WTC11 (cell line): ENCODE results near the gene GPX6. TPM values are rescaled to one million over a fixed set of nuclear protein-coding genes. Genes with fewer than 3 reads are reported as not detected.

Experiments used
- ATAC-seq: fragments of 200-7000 bp; cut with Tn5 transposase; 2 replicates; pipeline ENCODE4 v1.10.0; 2021; ENCODE audit warnings: mild to moderate bottlenecking, moderate library complexity
- CTCF ChIA-PET: fragments of 300-600 bp; sonication (Branson Sonifier 250); formaldehyde crosslinking; loops from one replicate; lab custom pipeline; 2021; ENCODE audit warnings: antibody characterized with exemption; lab: Charles Lee
- POLR2A ChIA-PET: fragments of 350-600 bp; sonication (Branson Sonifier 250); formaldehyde crosslinking; loops from one replicate; lab custom pipeline; 2021; ENCODE audit warnings: antibody characterized with exemption; lab: Charles Lee
- DNase-seq: peaks from one replicate; pipeline ENCODE4 v3.0.0; 2021; ENCODE audit warnings: low spot score
- H3K27ac Mint-ChIP-seq: 2 replicates; pipeline ENCODE4 v1.8.0; 2021; ENCODE audit warnings: mixed read lengths
- H3K27me3 Mint-ChIP-seq: 2 replicates; pipeline ENCODE4 v1.8.0; 2021; ENCODE audit warnings: low read depth, mild to moderate bottlenecking, moderate library complexity, mixed read lengths
- H3K36me3 Mint-ChIP-seq: 2 replicates; pipeline ENCODE4 v1.8.0; 2021; ENCODE audit warnings: mixed read lengths
- H3K4me1 Mint-ChIP-seq: 2 replicates; pipeline ENCODE4 v1.8.0; 2022; ENCODE audit warnings: mixed read lengths
- H3K4me3 Mint-ChIP-seq: 2 replicates; pipeline ENCODE4 v1.8.0; 2021; ENCODE audit warnings: mild to moderate bottlenecking, moderate library complexity, mixed read lengths
- H3K9me3 Mint-ChIP-seq: 2 replicates; pipeline ENCODE4 v1.8.0; 2021; ENCODE audit warnings: mixed read lengths
- HMGA2 ChIP-seq: fragments of 250-450 bp; sonication (Bioruptor Pico); IDR thresholded peaks from 2 replicates; pipeline ENCODE4 v1.4.0; 2021; ENCODE audit warnings: mild to moderate bottlenecking, moderate library complexity
- JUN ChIP-seq: sonication (generic); formaldehyde crosslinking; IDR thresholded peaks from 2 replicates; pipeline ENCODE4 v1.8.0; 2023; ENCODE audit warnings: mild to moderate bottlenecking, missing genetic modification reagents
- KAT7 ChIP-seq: sonication (generic); formaldehyde crosslinking; IDR thresholded peaks from 2 replicates; pipeline ENCODE4 v1.8.1; 2023; ENCODE audit warnings: missing genetic modification reagents, mild to moderate bottlenecking, borderline replicate concordance
- MXD4 ChIP-seq: fragments of 250-450 bp; sonication (Bioruptor Pico); IDR thresholded peaks from 2 replicates; pipeline ENCODE4 v1.8.0; 2021; ENCODE audit warnings: mild to moderate bottlenecking, moderate library complexity, borderline replicate concordance
- NFATC4 ChIP-seq: fragments of 250-450 bp; sonication (Bioruptor Pico); IDR thresholded peaks from 2 replicates; pipeline ENCODE4 v1.9.0; 2021; ENCODE audit warnings: mild to moderate bottlenecking
- TP53 ChIP-seq: sonication (generic); formaldehyde crosslinking; IDR thresholded peaks from 2 replicates; pipeline ENCODE4 v1.8.1; 2023; ENCODE audit warnings: mild to moderate bottlenecking, missing genetic modification reagents
- ZNF232 ChIP-seq: sonication (generic); formaldehyde crosslinking; IDR thresholded peaks from 2 replicates; pipeline ENCODE4 v1.8.0; 2022; ENCODE audit warnings: mild to moderate bottlenecking, missing genetic modification reagents
- ZNF416 ChIP-seq: fragments of 250-450 bp; sonication (Bioruptor Pico); IDR thresholded peaks from 2 replicates; pipeline ENCODE4 v1.9.0; 2021; ENCODE audit warnings: mild to moderate bottlenecking, inconsistent platforms
- ZNF423 ChIP-seq: fragments of 250-450 bp; sonication (Bioruptor Pico); IDR thresholded peaks from 2 replicates; pipeline ENCODE4 v2.1.2; 2022; ENCODE audit warnings: mild to moderate bottlenecking, moderate library complexity
- total RNA-seq: library from RNA; stranded (reverse); gene quantifications from 3 replicates; pipeline ENCODE4 v1.2.3, GENCODE V29; 2021
- TF ChIP-seq, protein P1 (sequence below): sonication (generic); formaldehyde crosslinking; IDR thresholded peaks from 2 replicates; pipeline ENCODE4 v1.8.0; 2023; ENCODE audit warnings: mild to moderate bottlenecking, missing genetic modification reagents
- TF ChIP-seq, protein P2 (sequence below): fragments of 250-450 bp; sonication (Bioruptor Pico); conservative IDR thresholded peaks from 2 replicates; pipeline ENCODE4 v1.9.0; 2021; ENCODE audit warnings: mild to moderate bottlenecking
- TF ChIP-seq, protein P3 (sequence below): sonication (generic); formaldehyde crosslinking; IDR thresholded peaks from 2 replicates; pipeline ENCODE4 v1.8.0; 2022; ENCODE audit warnings: mild to moderate bottlenecking, missing genetic modification reagents
- TF ChIP-seq, protein P4 (sequence below): sonication (generic); formaldehyde crosslinking; IDR thresholded peaks from 2 replicates; pipeline ENCODE4 v1.8.1; 2023; ENCODE audit warnings: mild to moderate bottlenecking, moderate library complexity, missing genetic modification reagents
- TF ChIP-seq, protein P5 (sequence below): sonication (generic); formaldehyde crosslinking; IDR thresholded peaks from 2 replicates; pipeline ENCODE4 v1.8.1; 2023; ENCODE audit warnings: mild to moderate bottlenecking, missing genetic modification reagents, moderate library complexity
- TF ChIP-seq, protein P6 (sequence below): sonication (generic); formaldehyde crosslinking; IDR thresholded peaks from 2 replicates; pipeline ENCODE4 v1.8.1; 2023; ENCODE audit warnings: mild to moderate bottlenecking, missing genetic modification reagents, borderline replicate concordance
- TF ChIP-seq, protein P7 (sequence below): fragments of 250-450 bp; sonication (Bioruptor Pico); IDR thresholded peaks from 2 replicates; pipeline ENCODE4 v1.9.0; 2021; ENCODE audit warnings: mild to moderate bottlenecking, borderline replicate concordance
- TF ChIP-seq, protein P8 (sequence below): fragments of 250-450 bp; sonication (Bioruptor Pico); IDR thresholded peaks from 2 replicates; pipeline ENCODE4 v1.8.0; 2021; ENCODE audit warnings: mild to moderate bottlenecking

Gene GPX6
- total RNA-seq, 1 experiment from 2014 or later: not detected

DNA sequence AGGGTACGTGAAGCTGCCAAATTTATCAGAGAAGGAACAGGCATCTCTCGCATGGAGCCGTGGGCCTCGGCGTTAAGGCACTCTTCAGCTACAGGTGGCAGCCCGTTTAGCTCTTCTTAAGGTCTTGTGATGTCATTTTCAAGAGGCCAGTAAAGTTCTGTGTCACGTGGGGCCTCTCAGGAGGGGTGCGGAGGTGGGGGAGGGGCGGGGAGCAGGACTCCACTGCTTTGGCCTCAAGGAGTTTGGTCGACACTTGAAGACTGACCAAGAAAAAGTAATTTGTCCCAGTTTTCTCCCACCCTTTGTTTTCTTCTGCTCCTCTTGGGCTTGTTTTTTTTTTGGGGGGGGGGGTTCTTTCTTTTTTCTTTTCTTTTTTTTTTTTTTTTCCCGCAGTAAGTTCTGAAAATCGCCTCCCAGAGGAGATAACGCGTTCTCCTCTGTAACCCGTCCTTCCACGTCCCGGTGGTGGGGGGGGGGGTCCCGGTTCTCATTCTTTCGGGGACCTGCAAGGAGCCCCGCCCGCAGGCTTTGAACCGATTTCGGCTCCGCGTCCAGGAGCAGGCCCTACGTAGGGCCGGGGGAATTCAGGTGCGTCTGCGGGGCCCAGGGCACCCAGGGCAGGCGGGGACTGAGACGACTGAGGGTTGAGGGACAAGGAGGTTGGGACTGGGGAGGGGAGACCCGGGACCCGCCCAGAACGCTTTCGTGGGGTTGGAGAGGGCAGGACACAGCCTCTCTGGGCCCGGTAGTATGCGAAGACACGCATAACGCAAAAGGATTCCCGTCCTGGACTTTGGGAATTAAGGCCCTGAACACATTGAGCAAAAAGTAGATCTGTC is 26.0 kb downstream of the GPX6 start:
- Mint-ChIP-seq H3K4me1 (peaks cover 18% of the 10 kb centered on the region), H3K9me3 (no peaks in the 10 kb centered on the region), H3K27me3 (peaks cover 6% of the 10 kb centered on the region; the same call in 1 of the 2 replicates), H3K4me3 (peak overlapping the region; percentile 90), H3K27ac (peak overlapping the region; percentile 83), H3K36me3 (no peaks in the 10 kb centered on the region)
- ATAC-seq (peak; percentile 95), DNase-seq (peak; percentile 78)
- POLR2A ChIA-PET: interaction anchor here (0.6 to 1.3 kb wide), 6 partner anchors 15 to 1358 kb away, joined by 3 to 8 read pairs (median 5); no protein-coding TSS in a partner anchor
- CTCF ChIA-PET: interaction anchor here (0.6 to 2.8 kb wide), 10 partner anchors 14 to 349 kb away, joined by 3 to 25 read pairs (median 4); no protein-coding TSS in a partner anchor
- TF ChIP-seq MXD4: no peak
- TF ChIP-seq ZNF232 (CRISPR knock-in tag): 0 out of 2 replicates have a peak, but pooled peaks have one; percentile 21
- TF ChIP-seq, protein P1, sequence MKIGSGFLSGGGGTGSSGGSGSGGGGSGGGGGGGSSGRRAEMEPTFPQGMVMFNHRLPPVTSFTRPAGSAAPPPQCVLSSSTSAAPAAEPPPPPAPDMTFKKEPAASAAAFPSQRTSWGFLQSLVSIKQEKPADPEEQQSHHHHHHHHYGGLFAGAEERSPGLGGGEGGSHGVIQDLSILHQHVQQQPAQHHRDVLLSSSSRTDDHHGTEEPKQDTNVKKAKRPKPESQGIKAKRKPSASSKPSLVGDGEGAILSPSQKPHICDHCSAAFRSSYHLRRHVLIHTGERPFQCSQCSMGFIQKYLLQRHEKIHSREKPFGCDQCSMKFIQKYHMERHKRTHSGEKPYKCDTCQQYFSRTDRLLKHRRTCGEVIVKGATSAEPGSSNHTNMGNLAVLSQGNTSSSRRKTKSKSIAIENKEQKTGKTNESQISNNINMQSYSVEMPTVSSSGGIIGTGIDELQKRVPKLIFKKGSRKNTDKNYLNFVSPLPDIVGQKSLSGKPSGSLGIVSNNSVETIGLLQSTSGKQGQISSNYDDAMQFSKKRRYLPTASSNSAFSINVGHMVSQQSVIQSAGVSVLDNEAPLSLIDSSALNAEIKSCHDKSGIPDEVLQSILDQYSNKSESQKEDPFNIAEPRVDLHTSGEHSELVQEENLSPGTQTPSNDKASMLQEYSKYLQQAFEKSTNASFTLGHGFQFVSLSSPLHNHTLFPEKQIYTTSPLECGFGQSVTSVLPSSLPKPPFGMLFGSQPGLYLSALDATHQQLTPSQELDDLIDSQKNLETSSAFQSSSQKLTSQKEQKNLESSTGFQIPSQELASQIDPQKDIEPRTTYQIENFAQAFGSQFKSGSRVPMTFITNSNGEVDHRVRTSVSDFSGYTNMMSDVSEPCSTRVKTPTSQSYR (CRISPR knock-in tag): no peak
- TF ChIP-seq, protein P2, sequence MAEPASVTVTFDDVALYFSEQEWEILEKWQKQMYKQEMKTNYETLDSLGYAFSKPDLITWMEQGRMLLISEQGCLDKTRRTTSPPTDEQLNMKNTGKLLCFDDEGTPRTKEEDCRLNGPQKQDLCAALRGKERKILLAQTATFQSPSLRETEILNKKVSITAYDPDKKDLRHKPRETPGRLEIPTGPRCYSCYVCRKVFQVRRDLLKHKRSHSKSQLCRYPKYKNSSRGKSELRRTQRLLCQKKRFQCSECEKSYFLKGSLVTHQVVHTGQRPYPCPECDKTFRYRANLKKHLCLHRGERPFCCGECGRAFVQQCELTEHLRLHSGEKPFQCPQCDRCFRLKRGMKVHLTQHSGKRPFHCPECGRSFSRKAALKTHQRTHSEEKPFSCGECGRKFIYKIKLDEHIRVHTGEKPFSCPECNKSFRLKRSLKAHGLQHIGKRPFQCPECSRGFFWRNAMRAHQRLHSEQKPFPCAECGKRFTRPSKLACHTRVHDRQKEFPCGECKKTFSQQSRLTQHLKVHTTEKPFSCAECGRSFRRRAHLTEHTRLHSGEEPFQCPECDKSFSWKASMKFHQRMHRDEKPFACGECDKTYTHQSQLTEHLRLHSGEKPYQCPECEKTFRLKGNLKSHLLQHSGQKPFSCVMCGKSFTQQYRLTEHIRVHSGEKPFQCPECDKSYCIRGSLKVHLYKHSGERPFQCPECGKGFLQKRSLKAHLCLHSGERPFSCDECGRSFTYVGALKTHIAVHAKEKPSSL (CRISPR knock-in tag): no peak
- TF ChIP-seq, protein P3, sequence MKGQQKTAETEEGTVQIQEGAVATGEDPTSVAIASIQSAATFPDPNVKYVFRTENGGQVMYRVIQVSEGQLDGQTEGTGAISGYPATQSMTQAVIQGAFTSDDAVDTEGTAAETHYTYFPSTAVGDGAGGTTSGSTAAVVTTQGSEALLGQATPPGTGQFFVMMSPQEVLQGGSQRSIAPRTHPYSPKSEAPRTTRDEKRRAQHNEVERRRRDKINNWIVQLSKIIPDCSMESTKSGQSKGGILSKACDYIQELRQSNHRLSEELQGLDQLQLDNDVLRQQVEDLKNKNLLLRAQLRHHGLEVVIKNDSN (CRISPR knock-in tag): peak; percentile 88
- TF ChIP-seq ZNF416 (CRISPR knock-in tag): no peak
- no peak for TF ChIP-seq HMGA2 (CRISPR knock-in tag)
- TF ChIP-seq TP53 (CRISPR knock-in tag): no peak
- TF ChIP-seq ZNF423 (CRISPR knock-in tag): no peak
- TF ChIP-seq, protein P4, sequence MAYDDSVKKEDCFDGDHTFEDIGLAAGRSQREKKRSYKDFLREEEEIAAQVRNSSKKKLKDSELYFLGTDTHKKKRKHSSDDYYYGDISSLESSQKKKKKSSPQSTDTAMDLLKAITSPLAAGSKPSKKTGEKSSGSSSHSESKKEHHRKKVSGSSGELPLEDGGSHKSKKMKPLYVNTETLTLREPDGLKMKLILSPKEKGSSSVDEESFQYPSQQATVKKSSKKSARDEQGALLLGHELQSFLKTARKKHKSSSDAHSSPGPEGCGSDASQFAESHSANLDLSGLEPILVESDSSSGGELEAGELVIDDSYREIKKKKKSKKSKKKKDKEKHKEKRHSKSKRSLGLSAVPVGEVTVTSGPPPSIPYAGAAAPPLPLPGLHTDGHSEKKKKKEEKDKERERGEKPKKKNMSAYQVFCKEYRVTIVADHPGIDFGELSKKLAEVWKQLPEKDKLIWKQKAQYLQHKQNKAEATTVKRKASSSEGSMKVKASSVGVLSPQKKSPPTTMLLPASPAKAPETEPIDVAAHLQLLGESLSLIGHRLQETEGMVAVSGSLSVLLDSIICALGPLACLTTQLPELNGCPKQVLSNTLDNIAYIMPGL (CRISPR knock-in tag): peak; percentile 71
- TF ChIP-seq, protein P5, sequence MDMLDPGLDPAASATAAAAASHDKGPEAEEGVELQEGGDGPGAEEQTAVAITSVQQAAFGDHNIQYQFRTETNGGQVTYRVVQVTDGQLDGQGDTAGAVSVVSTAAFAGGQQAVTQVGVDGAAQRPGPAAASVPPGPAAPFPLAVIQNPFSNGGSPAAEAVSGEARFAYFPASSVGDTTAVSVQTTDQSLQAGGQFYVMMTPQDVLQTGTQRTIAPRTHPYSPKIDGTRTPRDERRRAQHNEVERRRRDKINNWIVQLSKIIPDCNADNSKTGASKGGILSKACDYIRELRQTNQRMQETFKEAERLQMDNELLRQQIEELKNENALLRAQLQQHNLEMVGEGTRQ (CRISPR knock-in tag): peak; percentile 91
- TF ChIP-seq, protein P6, sequence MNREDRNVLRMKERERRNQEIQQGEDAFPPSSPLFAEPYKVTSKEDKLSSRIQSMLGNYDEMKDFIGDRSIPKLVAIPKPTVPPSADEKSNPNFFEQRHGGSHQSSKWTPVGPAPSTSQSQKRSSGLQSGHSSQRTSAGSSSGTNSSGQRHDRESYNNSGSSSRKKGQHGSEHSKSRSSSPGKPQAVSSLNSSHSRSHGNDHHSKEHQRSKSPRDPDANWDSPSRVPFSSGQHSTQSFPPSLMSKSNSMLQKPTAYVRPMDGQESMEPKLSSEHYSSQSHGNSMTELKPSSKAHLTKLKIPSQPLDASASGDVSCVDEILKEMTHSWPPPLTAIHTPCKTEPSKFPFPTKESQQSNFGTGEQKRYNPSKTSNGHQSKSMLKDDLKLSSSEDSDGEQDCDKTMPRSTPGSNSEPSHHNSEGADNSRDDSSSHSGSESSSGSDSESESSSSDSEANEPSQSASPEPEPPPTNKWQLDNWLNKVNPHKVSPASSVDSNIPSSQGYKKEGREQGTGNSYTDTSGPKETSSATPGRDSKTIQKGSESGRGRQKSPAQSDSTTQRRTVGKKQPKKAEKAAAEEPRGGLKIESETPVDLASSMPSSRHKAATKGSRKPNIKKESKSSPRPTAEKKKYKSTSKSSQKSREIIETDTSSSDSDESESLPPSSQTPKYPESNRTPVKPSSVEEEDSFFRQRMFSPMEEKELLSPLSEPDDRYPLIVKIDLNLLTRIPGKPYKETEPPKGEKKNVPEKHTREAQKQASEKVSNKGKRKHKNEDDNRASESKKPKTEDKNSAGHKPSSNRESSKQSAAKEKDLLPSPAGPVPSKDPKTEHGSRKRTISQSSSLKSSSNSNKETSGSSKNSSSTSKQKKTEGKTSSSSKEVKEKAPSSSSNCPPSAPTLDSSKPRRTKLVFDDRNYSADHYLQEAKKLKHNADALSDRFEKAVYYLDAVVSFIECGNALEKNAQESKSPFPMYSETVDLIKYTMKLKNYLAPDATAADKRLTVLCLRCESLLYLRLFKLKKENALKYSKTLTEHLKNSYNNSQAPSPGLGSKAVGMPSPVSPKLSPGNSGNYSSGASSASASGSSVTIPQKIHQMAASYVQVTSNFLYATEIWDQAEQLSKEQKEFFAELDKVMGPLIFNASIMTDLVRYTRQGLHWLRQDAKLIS (CRISPR knock-in tag): no peak
- TF ChIP-seq, protein P7, sequence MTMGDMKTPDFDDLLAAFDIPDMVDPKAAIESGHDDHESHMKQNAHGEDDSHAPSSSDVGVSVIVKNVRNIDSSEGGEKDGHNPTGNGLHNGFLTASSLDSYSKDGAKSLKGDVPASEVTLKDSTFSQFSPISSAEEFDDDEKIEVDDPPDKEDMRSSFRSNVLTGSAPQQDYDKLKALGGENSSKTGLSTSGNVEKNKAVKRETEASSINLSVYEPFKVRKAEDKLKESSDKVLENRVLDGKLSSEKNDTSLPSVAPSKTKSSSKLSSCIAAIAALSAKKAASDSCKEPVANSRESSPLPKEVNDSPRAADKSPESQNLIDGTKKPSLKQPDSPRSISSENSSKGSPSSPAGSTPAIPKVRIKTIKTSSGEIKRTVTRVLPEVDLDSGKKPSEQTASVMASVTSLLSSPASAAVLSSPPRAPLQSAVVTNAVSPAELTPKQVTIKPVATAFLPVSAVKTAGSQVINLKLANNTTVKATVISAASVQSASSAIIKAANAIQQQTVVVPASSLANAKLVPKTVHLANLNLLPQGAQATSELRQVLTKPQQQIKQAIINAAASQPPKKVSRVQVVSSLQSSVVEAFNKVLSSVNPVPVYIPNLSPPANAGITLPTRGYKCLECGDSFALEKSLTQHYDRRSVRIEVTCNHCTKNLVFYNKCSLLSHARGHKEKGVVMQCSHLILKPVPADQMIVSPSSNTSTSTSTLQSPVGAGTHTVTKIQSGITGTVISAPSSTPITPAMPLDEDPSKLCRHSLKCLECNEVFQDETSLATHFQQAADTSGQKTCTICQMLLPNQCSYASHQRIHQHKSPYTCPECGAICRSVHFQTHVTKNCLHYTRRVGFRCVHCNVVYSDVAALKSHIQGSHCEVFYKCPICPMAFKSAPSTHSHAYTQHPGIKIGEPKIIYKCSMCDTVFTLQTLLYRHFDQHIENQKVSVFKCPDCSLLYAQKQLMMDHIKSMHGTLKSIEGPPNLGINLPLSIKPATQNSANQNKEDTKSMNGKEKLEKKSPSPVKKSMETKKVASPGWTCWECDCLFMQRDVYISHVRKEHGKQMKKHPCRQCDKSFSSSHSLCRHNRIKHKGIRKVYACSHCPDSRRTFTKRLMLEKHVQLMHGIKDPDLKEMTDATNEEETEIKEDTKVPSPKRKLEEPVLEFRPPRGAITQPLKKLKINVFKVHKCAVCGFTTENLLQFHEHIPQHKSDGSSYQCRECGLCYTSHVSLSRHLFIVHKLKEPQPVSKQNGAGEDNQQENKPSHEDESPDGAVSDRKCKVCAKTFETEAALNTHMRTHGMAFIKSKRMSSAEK (CRISPR knock-in tag): no peak
- no peak for TF ChIP-seq NFATC4 (CRISPR knock-in tag)
- TF ChIP-seq JUN: no peak
- TF ChIP-seq KAT7 (CRISPR knock-in tag): no peak
- TF ChIP-seq, protein P8, sequence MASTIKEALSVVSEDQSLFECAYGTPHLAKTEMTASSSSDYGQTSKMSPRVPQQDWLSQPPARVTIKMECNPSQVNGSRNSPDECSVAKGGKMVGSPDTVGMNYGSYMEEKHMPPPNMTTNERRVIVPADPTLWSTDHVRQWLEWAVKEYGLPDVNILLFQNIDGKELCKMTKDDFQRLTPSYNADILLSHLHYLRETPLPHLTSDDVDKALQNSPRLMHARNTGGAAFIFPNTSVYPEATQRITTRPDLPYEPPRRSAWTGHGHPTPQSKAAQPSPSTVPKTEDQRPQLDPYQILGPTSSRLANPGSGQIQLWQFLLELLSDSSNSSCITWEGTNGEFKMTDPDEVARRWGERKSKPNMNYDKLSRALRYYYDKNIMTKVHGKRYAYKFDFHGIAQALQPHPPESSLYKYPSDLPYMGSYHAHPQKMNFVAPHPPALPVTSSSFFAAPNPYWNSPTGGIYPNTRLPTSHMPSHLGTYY (CRISPR knock-in tag): no peak
